H9 (cell line): ENCODE data around the gene KMT2D. TPM values are rescaled to one million over a fixed set of nuclear protein-coding genes. Genes with fewer than 3 reads are reported as not detected.

Experiments
- DNase-seq: peaks from one replicate; pipeline ENCODE4 v3.0.0-alpha.2; 2017
- H2AFZ ChIP-seq: one replicate; pipeline ENCODE4 v1.6.1; 2013; ENCODE audit warnings: mild to moderate bottlenecking, low read length, control low read depth, moderate library complexity
- H2AK5ac ChIP-seq: 2 replicates; pipeline ENCODE4 v1.6.1; 2013; ENCODE audit warnings: low read length, control low read depth, mixed read lengths; ENCODE audit not compliant: insufficient read length
- H2BK120ac ChIP-seq: one replicate; pipeline ENCODE4 v1.6.1; 2013; ENCODE audit warnings: low read depth, mild to moderate bottlenecking, low read length, control low read depth, inconsistent platforms; ENCODE audit not compliant: poor library complexity, severe bottlenecking
- H2BK12ac ChIP-seq: 2 replicates; pipeline ENCODE4 v1.6.1; 2013; ENCODE audit warnings: low read length, control low read depth, mixed read lengths, low read depth; ENCODE audit not compliant: insufficient read length
- H2BK15ac ChIP-seq: 2 replicates; pipeline ENCODE4 v1.6.1; 2013; ENCODE audit warnings: low read depth, low read length, control low read depth
- H2BK20ac ChIP-seq: one replicate; pipeline ENCODE4 v1.6.1; 2013; ENCODE audit warnings: low read depth, mild to moderate bottlenecking, low read length, control low read depth, inconsistent platforms; ENCODE audit not compliant: poor library complexity, severe bottlenecking
- H2BK5ac ChIP-seq: 2 replicates; pipeline ENCODE4 v1.6.1; 2013; ENCODE audit warnings: low read length, control low read depth, mixed read lengths; ENCODE audit not compliant: insufficient read length
- H3K14ac ChIP-seq: 2 replicates; pipeline ENCODE4 v1.6.1; 2013; ENCODE audit warnings: low read length, control low read depth; ENCODE audit not compliant: insufficient read depth
- H3K18ac ChIP-seq: 2 replicates; pipeline ENCODE4 v1.6.1; 2013; ENCODE audit warnings: low read depth, mild to moderate bottlenecking, mixed read lengths, low read length, control low read depth; ENCODE audit not compliant: insufficient read length
- H3K23ac ChIP-seq: 2 replicates; pipeline ENCODE4 v1.6.1; 2013; ENCODE audit warnings: low read length, control low read depth, mixed read lengths, low read depth; ENCODE audit not compliant: insufficient read length
- H3K23me2 ChIP-seq: 2 replicates; pipeline ENCODE4 v1.6.1; 2013; ENCODE audit warnings: low read depth, mild to moderate bottlenecking, mixed read lengths, low read length, control low read depth; ENCODE audit not compliant: insufficient read length, poor library complexity, severe bottlenecking
- H3K27ac ChIP-seq: 2 replicates; pipeline ENCODE4 v1.5.1; 2013; ENCODE audit warnings: low read length, control low read depth, mixed read lengths, low read depth; ENCODE audit not compliant: insufficient read length
- H3K27me3 ChIP-seq: 2 replicates; pipeline ENCODE4 v1.6.1; 2013; ENCODE audit warnings: low read length, control low read depth, inconsistent platforms; ENCODE audit not compliant: insufficient read depth
- H3K4ac ChIP-seq: 2 replicates; pipeline ENCODE4 v1.6.1; 2013; ENCODE audit warnings: low read depth, mild to moderate bottlenecking, control low read depth, inconsistent platforms, low read length, moderate library complexity
- H3K4me1 ChIP-seq: 2 replicates; pipeline ENCODE4 v1.6.1; 2013; ENCODE audit warnings: low read length, control low read depth, inconsistent platforms; ENCODE audit not compliant: insufficient read depth
- H3K4me2 ChIP-seq: 2 replicates; pipeline ENCODE4 v1.6.1; 2013; ENCODE audit warnings: low read length, control low read depth, mixed read lengths; ENCODE audit not compliant: insufficient read length, insufficient read depth
- H3K56ac ChIP-seq: 2 replicates; pipeline ENCODE4 v1.6.1; 2013; ENCODE audit warnings: low read depth, mild to moderate bottlenecking, mixed read lengths, low read length, control low read depth; ENCODE audit not compliant: insufficient read length
- H3K79me1 ChIP-seq: 2 replicates; pipeline ENCODE4 v1.6.1; 2013; ENCODE audit warnings: low read depth, mild to moderate bottlenecking, moderate library complexity, low read length, control low read depth, inconsistent platforms; ENCODE audit not compliant: insufficient read depth, poor library complexity, severe bottlenecking
- H3K79me2 ChIP-seq: 2 replicates; pipeline ENCODE4 v1.6.1; 2013; ENCODE audit warnings: low read length, control low read depth, inconsistent platforms; ENCODE audit not compliant: insufficient read depth
- H3K9ac ChIP-seq: 2 replicates; pipeline ENCODE4 v1.6.1; 2013; ENCODE audit warnings: low read length, control low read depth, mixed read lengths; ENCODE audit not compliant: insufficient read length; ENCODE audit errors: extremely low read depth
- H3K9me3 ChIP-seq: one replicate; pipeline ENCODE4 v1.6.1; 2013; ENCODE audit warnings: low read depth, low read length, inconsistent platforms; ENCODE audit not compliant: control insufficient read depth
- H3T11ph ChIP-seq: one replicate; pipeline ENCODE4 v1.6.1; 2013; ENCODE audit warnings: mild to moderate bottlenecking, low read length, control low read depth, inconsistent platforms
- H4K20me1 ChIP-seq: one replicate; pipeline ENCODE4 v1.6.1; 2013; ENCODE audit not compliant: control insufficient read depth, insufficient read length, insufficient read depth
- H4K5ac ChIP-seq: 2 replicates; pipeline ENCODE4 v1.6.1; 2013; ENCODE audit warnings: low read depth, mild to moderate bottlenecking, mixed read lengths, low read length, control low read depth; ENCODE audit not compliant: insufficient read length
- H4K8ac ChIP-seq: replicated peaks from 2 replicates; pipeline ENCODE4 v1.6.1; 2013; ENCODE audit warnings: low read length, control low read depth, mixed read lengths, low read depth; ENCODE audit not compliant: insufficient read length
- H4K91ac ChIP-seq: 2 replicates; pipeline ENCODE4 v1.6.1; 2013; ENCODE audit warnings: low read depth, mild to moderate bottlenecking, moderate library complexity, mixed read lengths, low read length, control low read depth; ENCODE audit not compliant: insufficient read length
- H3K27ac Mint-ChIP-seq, 3 experiments: 2 replicates in 2 of 3; 3 replicates in 1 of 3; pipeline ENCODE4 v1.8.0; 2020 to 2021; ENCODE audit warnings: mixed read lengths in 3 of 3, mild to moderate bottlenecking in 1 of 3, moderate library complexity in 1 of 3
- H3K27me3 Mint-ChIP-seq: 2 replicates; pipeline ENCODE4 v1.8.0; 2021; ENCODE audit warnings: low read depth, mild to moderate bottlenecking, moderate library complexity, mixed read lengths
- H3K36me3 Mint-ChIP-seq, 3 experiments: 2 replicates in 2 of 3; 3 replicates in 1 of 3; pipeline ENCODE4 v1.8.0; 2020 to 2021; ENCODE audit warnings: low read depth in 3 of 3, mixed read lengths in 3 of 3; ENCODE audit not compliant: insufficient read depth in 1 of 3
- H3K4me1 Mint-ChIP-seq, 2 experiments: 2 replicates each; pipeline ENCODE4 v1.8.0; 2020; ENCODE audit warnings: mixed read lengths in 2 of 2
- H3K4me3 Mint-ChIP-seq, 2 experiments: 2 replicates in 1 of 2; 3 replicates in 1 of 2; pipeline ENCODE4 v1.8.0; 2020 to 2021; ENCODE audit warnings: mild to moderate bottlenecking in 2 of 2, mixed read lengths in 2 of 2, moderate library complexity in 1 of 2
- H3K9me3 Mint-ChIP-seq, 2 experiments: 2 replicates in 1 of 2; 3 replicates in 1 of 2; pipeline ENCODE4 v1.8.0; 2020; ENCODE audit warnings: mild to moderate bottlenecking in 2 of 2, mixed read lengths in 2 of 2, moderate library complexity in 1 of 2
- WGBS: extraction: QIAGEN DNeasy Blood & Tissue Kit; methylation state at CpG from one replicate; pipeline ENCODE4 v1.1.7; 2013; ENCODE audit warnings: missing lambda C conversion rate, low lambda C conversion rate, mixed read lengths; ENCODE audit not compliant: insufficient read length; ENCODE audit errors: extremely low coverage; 5-methylcytosine and 5-hydroxymethylcytosine counted together
- total RNA-seq: library from RNA; stranded (reverse); gene quantifications from 2 replicates; pipeline ENCODE4 v1.2.1, GENCODE V29; 2021
- TF ChIP-seq, protein P1 (sequence below): fragments of 200-600 bp; sonication (generic); conservative IDR thresholded peaks from 3 replicates; pipeline ENCODE4 v1.8.0; 2021; ENCODE audit warnings: antibody characterized with exemption, mild to moderate bottlenecking

Gene KMT2D
- total RNA-seq, 1 experiment from 2014 or later = 93.7 TPM

DNA sequence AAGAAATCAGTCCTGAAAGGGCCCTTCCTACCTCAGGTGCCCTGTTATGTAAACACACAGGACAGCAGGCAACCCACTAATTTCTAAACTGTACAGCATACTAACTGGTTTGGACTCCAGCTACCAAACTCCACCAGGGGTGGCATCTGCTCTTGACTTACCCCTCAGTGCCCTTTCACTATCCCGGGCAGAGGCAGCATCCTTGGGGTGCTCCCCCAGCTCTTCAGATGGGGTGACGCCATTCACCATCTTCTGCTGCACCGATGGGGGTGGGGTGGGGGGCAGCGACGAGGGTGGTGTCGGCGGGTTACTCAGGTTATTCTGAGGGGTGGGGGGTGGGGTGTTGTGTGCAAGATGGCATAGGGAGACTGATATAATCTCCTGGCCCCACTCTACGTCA lies 30.5 kb downstream of the KMT2D start:
- no peaks in the 10 kb centered on the region for H3K9me3 Mint-ChIP-seq
- H2AK5ac ChIP-seq = no peak overlapping the region
- H3K4me1 ChIP-seq = no peaks in the 10 kb centered on the region
- no peak overlapping the region for H2BK120ac ChIP-seq
- no peak overlapping the region for H3K23ac ChIP-seq
- no peak overlapping the region for H3K4me3 Mint-ChIP-seq
- no peak overlapping the region for H2BK12ac ChIP-seq
- WGBS = no CpG with 5 or more reads among the region's 8 CpGs
- H4K8ac ChIP-seq = no peak overlapping the region
- no peak overlapping the region for H4K91ac ChIP-seq
- H2BK5ac ChIP-seq = no peak overlapping the region
- no peaks in the 10 kb centered on the region for H4K20me1 ChIP-seq
- H3K27me3 ChIP-seq = no peaks in the 10 kb centered on the region
- no peak overlapping the region for H2BK15ac ChIP-seq
- no peak overlapping the region for H2AFZ ChIP-seq
- no peak overlapping the region for H4K5ac ChIP-seq
- H3T11ph ChIP-seq = no peak overlapping the region
- DNase-seq = no peak
- H3K14ac ChIP-seq = no peak overlapping the region
- H2BK20ac ChIP-seq = no peak overlapping the region
- no peaks in the 10 kb centered on the region; the same call in 1 of the 2 replicates for H3K27me3 Mint-ChIP-seq
- no peak overlapping the region for H3K9ac ChIP-seq
- no peak overlapping the region for H3K27ac ChIP-seq
- H3K36me3 Mint-ChIP-seq = peaks cover 47 to 92% (median 88%) of the 10 kb centered on the region in 3 experiments
- no peaks in the 10 kb centered on the region for H3K79me2 ChIP-seq
- H3K4me1 Mint-ChIP-seq = no peaks in the 10 kb centered on the region
- TF ChIP-seq, protein P1, sequence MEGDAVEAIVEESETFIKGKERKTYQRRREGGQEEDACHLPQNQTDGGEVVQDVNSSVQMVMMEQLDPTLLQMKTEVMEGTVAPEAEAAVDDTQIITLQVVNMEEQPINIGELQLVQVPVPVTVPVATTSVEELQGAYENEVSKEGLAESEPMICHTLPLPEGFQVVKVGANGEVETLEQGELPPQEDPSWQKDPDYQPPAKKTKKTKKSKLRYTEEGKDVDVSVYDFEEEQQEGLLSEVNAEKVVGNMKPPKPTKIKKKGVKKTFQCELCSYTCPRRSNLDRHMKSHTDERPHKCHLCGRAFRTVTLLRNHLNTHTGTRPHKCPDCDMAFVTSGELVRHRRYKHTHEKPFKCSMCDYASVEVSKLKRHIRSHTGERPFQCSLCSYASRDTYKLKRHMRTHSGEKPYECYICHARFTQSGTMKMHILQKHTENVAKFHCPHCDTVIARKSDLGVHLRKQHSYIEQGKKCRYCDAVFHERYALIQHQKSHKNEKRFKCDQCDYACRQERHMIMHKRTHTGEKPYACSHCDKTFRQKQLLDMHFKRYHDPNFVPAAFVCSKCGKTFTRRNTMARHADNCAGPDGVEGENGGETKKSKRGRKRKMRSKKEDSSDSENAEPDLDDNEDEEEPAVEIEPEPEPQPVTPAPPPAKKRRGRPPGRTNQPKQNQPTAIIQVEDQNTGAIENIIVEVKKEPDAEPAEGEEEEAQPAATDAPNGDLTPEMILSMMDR = no peak
- H3K18ac ChIP-seq = no peak overlapping the region
- no peak overlapping the region for H3K4ac ChIP-seq
- no peaks in the 10 kb centered on the region for H3K9me3 ChIP-seq
- H3K79me1 ChIP-seq = no peaks in the 10 kb centered on the region
- no peak overlapping the region for H3K4me2 ChIP-seq
- H3K27ac Mint-ChIP-seq = no peak overlapping the region; a peak in 1 of 7 replicates
- no peak overlapping the region for H3K56ac ChIP-seq
- no peaks in the 10 kb centered on the region for H3K23me2 ChIP-seq
